K562 (cell line): ENCODE results near the gene NAIF1. TPM values are rescaled to one million over a fixed set of nuclear protein-coding genes. Genes with fewer than 3 reads are reported as not detected.

Experiments
- ATF7 ChIP-seq: fragments of 450-650 bp; IDR thresholded peaks from 2 replicates; pipeline ENCODE4 v1.7.1; 2014; ENCODE audit warnings: mild to moderate bottlenecking, moderate library complexity
- CREM ChIP-seq: IDR thresholded peaks from 2 replicates; pipeline ENCODE4 v1.6.1; 2014; ENCODE audit warnings: antibody characterized with exemption, low read depth
- DPF2 ChIP-seq: fragments of 450-650 bp; IDR thresholded peaks from 2 replicates; pipeline ENCODE4 v1.6.1; 2016
- HDAC1 ChIP-seq, 2 experiments: fragments of 450-650 bp; IDR thresholded peaks; 2 replicates each; pipeline ENCODE4 v1.6.1; 2016 to 2017; ENCODE audit warnings: inconsistent platforms in 1 of 2, mild to moderate bottlenecking in 1 of 2, moderate library complexity in 1 of 2
- HDAC2 ChIP-seq: fragments of 450-650 bp; IDR thresholded peaks from 2 replicates; pipeline ENCODE4 v1.6.1; 2016; ENCODE audit warnings: mild to moderate bottlenecking
- MBD1 ChIP-seq: fragments of 250-450 bp; sonication (Bioruptor Pico); IDR thresholded peaks from 2 replicates; pipeline ENCODE4 v1.8.0; 2022; ENCODE audit warnings: inconsistent platforms
- MXI1 ChIP-seq: IDR thresholded peaks from 2 replicates; pipeline ENCODE4 v1.6.1; 2011; ENCODE audit warnings: low read depth, mild to moderate bottlenecking, improper control_type of control experiment, low read length
- MYBL2 ChIP-seq, 2 experiments: fragments of 450-650 bp in 1 of 2; sonication (generic) in 1 of 2; formaldehyde crosslinking in 1 of 2; IDR thresholded peaks; 2 replicates each; pipeline versions ENCODE4 v1.6.1 to v1.8.1; 2017 to 2022; ENCODE audit warnings: borderline replicate concordance in 1 of 2, inconsistent platforms in 1 of 2, low read depth in 1 of 2, mild to moderate bottlenecking in 1 of 2, missing genetic modification reagents in 1 of 2, moderate library complexity in 1 of 2
- MYNN ChIP-seq, 2 experiments: sonication (generic); formaldehyde crosslinking in 1 of 2; IDR thresholded peaks; 2 replicates each; pipeline versions ENCODE4 v1.5.0 to v1.6.1; 2016 to 2020; ENCODE audit warnings: antibody characterized with exemption in 1 of 2, missing genetic modification reagents in 1 of 2
- NFATC3 ChIP-seq: fragments of 450-650 bp; IDR thresholded peaks from 2 replicates; pipeline ENCODE4 v1.6.1; 2017; ENCODE audit warnings: mild to moderate bottlenecking
- NR0B1 ChIP-seq: fragments of 450-650 bp; IDR thresholded peaks from one replicate; pipeline ENCODE4 v1.6.1; 2018; ENCODE audit warnings: mild to moderate bottlenecking, moderate library complexity; ENCODE audit not compliant: partially characterized antibody
- PML ChIP-seq: IDR thresholded peaks from 2 replicates; pipeline ENCODE4 v1.6.1; 2012; ENCODE audit warnings: low read length, inconsistent platforms
- RBFOX2 ChIP-seq: fragments of 200-400 bp; formaldehyde crosslinking; IDR thresholded peaks from 2 replicates; pipeline ENCODE4 v1.6.1; 2017; ENCODE audit warnings: low read depth, mild to moderate bottlenecking, low read length, moderate library complexity
- SPI1 ChIP-seq: IDR thresholded peaks from 2 replicates; pipeline ENCODE4 v1.6.1; 2011; ENCODE audit warnings: low read depth, low read length, control low read depth, borderline replicate concordance
- TBL1XR1 ChIP-seq, 2 experiments: IDR thresholded peaks; 2 replicates each; pipeline ENCODE4 v1.6.1; 2012; ENCODE audit warnings: improper control_type of control experiment in 2 of 2, low read length in 2 of 2, mild to moderate bottlenecking in 1 of 2
- VEZF1 ChIP-seq: fragments of 200-800 bp; sonication (Bioruptor generic); IDR thresholded peaks from 2 replicates; pipeline ENCODE4 v1.6.1; 2017; ENCODE audit warnings: missing genetic modification characterization, missing compliant biosample characterization
- ZBTB2 ChIP-seq: fragments of 450-650 bp; IDR thresholded peaks from 2 replicates; pipeline ENCODE4 v1.6.1; 2016; ENCODE audit warnings: antibody characterized with exemption
- ZBTB33 ChIP-seq: sonication (generic); formaldehyde crosslinking; IDR thresholded peaks from 2 replicates; pipeline ENCODE4 v1.8.1; 2023; ENCODE audit warnings: mild to moderate bottlenecking, missing genetic modification reagents
- ZNF311 ChIP-seq: fragments of 250-450 bp; sonication (Bioruptor Pico); IDR thresholded peaks from 2 replicates; pipeline ENCODE4 v1.4.0; 2020; ENCODE audit warnings: mild to moderate bottlenecking, moderate library complexity
- ZNF780A ChIP-seq: fragments of 250-450 bp; sonication (Bioruptor Pico); IDR thresholded peaks from 2 replicates; pipeline ENCODE4 v1.5.0; 2021; ENCODE audit warnings: mild to moderate bottlenecking
- polyA plus RNA-seq, 8 experiments: library from polyadenylated mRNA; depleted of rRNA in 4 of 8; stranded (reverse) in 5 of 8; unstranded in 3 of 8; fragments of >200 nt; fragmentation: Nextera tagmentation in 2 of 8; fragmentation: Illumina TruSeq in 1 of 8; extraction: Ambion mirVana in 2 of 8; extraction: Trizol in 1 of 8; gene quantifications; 2 replicates each; pipeline versions ENCODE4 v1.2.1 to v1.2.3, GENCODE V29; 2011 to 2014; ENCODE audit warnings: inconsistent platforms in 1 of 8, missing spikeins in 1 of 8
- total RNA-seq, 7 experiments: library from RNA; depleted of rRNA in 6 of 7; stranded (reverse); fragments of >200 nt in 6 of 7; fragmentation: Illumina TruSeq in 2 of 7; extraction: Trizol in 2 of 7; gene quantifications; 2 replicates each; pipeline versions ENCODE4 v1.2.1 to v1.2.3, GENCODE V29; 2011 to 2021; ENCODE audit warnings: low replicate concordance in 1 of 7

Gene NAIF1
- total and polyA plus RNA-seq, 9 of the 15 experiments (the other 6 are each of a cell fraction or from before 2014, with no cell fraction given) = 4.8 to 26.6 (median 17.2) TPM

GRCh38 chr9:128094166-128094949 lies 27.2 kb upstream of the NAIF1 start (continued):
- peak; percentile 88 for TF ChIP-seq MYNN (IDR thresholded peaks at IDR 0.05)
- no peak for TF ChIP-seq MYNN (CRISPR knock-in tag; IDR thresholded peaks at IDR 0.05)
- TF ChIP-seq ZNF780A = no peak
- TF ChIP-seq DPF2 = peak; percentile 90
- peak; percentile 13; the same call in 1 of the 2 replicates for TF ChIP-seq ZBTB33
- peak; percentile 72 for TF ChIP-seq ATF7
- peak in 1 of 2 experiments; percentile 86; a peak in 2 of 4 replicates for TF ChIP-seq TBL1XR1 (IDR thresholded peaks at IDR 0.05; ENCODE audit: low read length in 2 of 2)
- TF ChIP-seq ZNF311 = no peak
- TF ChIP-seq SPI1 = peak; percentile 77
- TF ChIP-seq ZBTB2 = no peak
- TF ChIP-seq VEZF1 = peak; percentile 50
- peak; percentile 85 for TF ChIP-seq CREM
- TF ChIP-seq NR0B1 = no peak
- peak; percentile 49 for TF ChIP-seq RBFOX2
- peak; percentile 86 for TF ChIP-seq MYBL2 (IDR thresholded peaks at IDR 0.05; ENCODE audit: low read depth)
- TF ChIP-seq MYBL2 (CRISPR knock-in tag; IDR thresholded peaks at IDR 0.05; ENCODE audit: borderline replicate concordance) = no peak
- no peak for TF ChIP-seq MBD1 (CRISPR knock-in tag)
- TF ChIP-seq PML = peak; percentile 42; the same call in 1 of the 2 replicates
- peak; percentile 95 for TF ChIP-seq MXI1
- TF ChIP-seq HDAC2 = peak; percentile 87
- peak in 1 of 2 experiments; percentile 73; a peak in 1 of 4 replicates for TF ChIP-seq HDAC1 (IDR thresholded peaks at IDR 0.05)
- 0 out of 2 replicates have a peak, but pooled peaks have one; percentile 26 for TF ChIP-seq NFATC3
